CD8-positive, alpha-beta memory T cell (primary cell): ENCODE data around the gene CBARP. TPM values are rescaled to one million over a fixed set of nuclear protein-coding genes. Genes with fewer than 3 reads are reported as not detected.

ENCODE experiments used
- CTCF ChIA-PET: fragments of 350-600 bp; sonication (Branson Sonifier 250); formaldehyde crosslinking; loops from one replicate; lab custom pipeline; 2021; ENCODE audit warnings: antibody characterized with exemption; lab: Charles Lee
- POLR2A ChIA-PET: fragments of 350-600 bp; sonication (Branson Sonifier 250); formaldehyde crosslinking; loops from one replicate; lab custom pipeline; 2021; ENCODE audit warnings: antibody characterized with exemption; lab: Charles Lee
- DNase-seq, 5 donors: peaks; one replicate each; pipeline versions ENCODE4 v3.0.0 to v3.0.0-alpha.2; 2020 to 2022; ENCODE audit warnings: mixed read lengths in 1 of 5
- H3K27ac ChIP-seq: one replicate; pipeline ENCODE4 v1.7.0; 2013; ENCODE audit warnings: low read depth, mild to moderate bottlenecking, low read length, moderate library complexity
- H3K27me3 ChIP-seq: 2 replicates; pipeline ENCODE4 v1.7.0; 2013; ENCODE audit warnings: low read length, mild to moderate bottlenecking; ENCODE audit not compliant: insufficient read depth, poor library complexity, severe bottlenecking
- H3K36me3 ChIP-seq: 2 replicates; pipeline ENCODE4 v1.7.0; 2013; ENCODE audit warnings: mild to moderate bottlenecking, low read length, moderate library complexity; ENCODE audit not compliant: insufficient read depth
- H3K4me1 ChIP-seq: 2 replicates; pipeline ENCODE4 v1.7.0; 2013; ENCODE audit warnings: mild to moderate bottlenecking, low read length, moderate library complexity; ENCODE audit not compliant: insufficient read depth
- H3K4me3 ChIP-seq: 2 replicates; pipeline ENCODE4 v1.7.0; 2013; ENCODE audit warnings: mild to moderate bottlenecking, low read length
- H3K9me3 ChIP-seq: 2 replicates; pipeline ENCODE4 v1.7.0; 2013; ENCODE audit warnings: mild to moderate bottlenecking, low read length
- H3K27ac Mint-ChIP-seq, 8 donors: one replicate each; pipeline ENCODE4 v1.8.0; 2020 to 2021; ENCODE audit warnings: mixed read lengths in 8 of 8, mild to moderate bottlenecking in 6 of 8, inconsistent platforms in 3 of 8, moderate library complexity in 3 of 8
- H3K27me3 Mint-ChIP-seq, 2 donors: one replicate each; pipeline ENCODE4 v1.8.0; 2020 to 2021; ENCODE audit warnings: mixed read lengths in 2 of 2, mild to moderate bottlenecking in 1 of 2, moderate library complexity in 1 of 2
- H3K36me3 Mint-ChIP-seq, 3 donors: one replicate each; pipeline ENCODE4 v1.8.0; 2020 to 2021; ENCODE audit warnings: mixed read lengths in 3 of 3, inconsistent platforms in 1 of 3, mild to moderate bottlenecking in 1 of 3
- H3K4me1 Mint-ChIP-seq, 3 donors: one replicate each; pipeline ENCODE4 v1.8.0; 2020 to 2021; ENCODE audit warnings: mixed read lengths in 3 of 3, inconsistent platforms in 1 of 3, mild to moderate bottlenecking in 1 of 3
- H3K4me3 Mint-ChIP-seq, 7 donors: one replicate each; pipeline ENCODE4 v1.8.0; 2020 to 2021; ENCODE audit warnings: mixed read lengths in 7 of 7, mild to moderate bottlenecking in 6 of 7, moderate library complexity in 4 of 7, inconsistent platforms in 2 of 7
- H3K9me3 Mint-ChIP-seq, 5 donors: one replicate each; pipeline ENCODE4 v1.8.0; 2020 to 2022; ENCODE audit warnings: mixed read lengths in 5 of 5, mild to moderate bottlenecking in 3 of 5, moderate library complexity in 2 of 5, inconsistent platforms in 1 of 5
- polyA plus RNA-seq: library from polyadenylated mRNA; unstranded; fragments of 300-500 nt; fragmentation: Illumina TruSeq; gene quantifications from one replicate; pipeline ENCODE4 v1.2.3, GENCODE V29; 2021
- total RNA-seq, 2 experiments: library from RNA; stranded (reverse); gene quantifications; one replicate each; pipeline ENCODE4 v1.2.3, GENCODE V29; 2021

The CBARP gene
- total and polyA plus RNA-seq, 3 experiments from 2014 or later = 0.22 to 0.80 TPM; not detected in 1

- no peaks in the 10 kb centered on the region for H3K9me3 ChIP-seq
- H3K27me3 ChIP-seq = no peaks in the 10 kb centered on the region
- H3K36me3 Mint-ChIP-seq = peaks cover 3 to 19% (median 3%) of the 10 kb centered on the region in 3 donors
- H3K27ac ChIP-seq = peak overlapping the region; percentile 73
- peak overlapping the region; percentile 41 to 88 (median 68) for H3K4me3 Mint-ChIP-seq
- POLR2A ChIA-PET = interaction anchor here (0.5 to 5.0 kb wide), 10 partner anchors 9 to 198 kb away, joined by 3 to 280 read pairs (median 7); partner anchors contain the start of genes ATP5F1D and FAM174C
- peaks cover 64% of the 10 kb centered on the region for H3K4me1 ChIP-seq
- peaks cover 6% of the 10 kb centered on the region for H3K36me3 ChIP-seq
- peaks cover 45 to 76% (median 48%) of the 10 kb centered on the region in 3 donors for H3K4me1 Mint-ChIP-seq
- H3K9me3 Mint-ChIP-seq = no peaks in the 10 kb centered on the region
- peaks cover 0 to 4% of the 10 kb centered on the region in 2 donors for H3K27me3 Mint-ChIP-seq
- H3K27ac Mint-ChIP-seq = peak overlapping the region; percentile 76 to 96 (median 81)
- H3K4me3 ChIP-seq = peak overlapping the region; percentile 62
- peak; percentile 74 to 92 (median 86) for DNase-seq
- CTCF ChIA-PET = interaction anchor here (0.8 to 10.3 kb wide), 16 partner anchors 9 to 359 kb away, joined by 3 to 484 read pairs (median 4); partner anchors contain the start of genes ATP5F1D, CNN2, FAM174C and NDUFS7
These were observed 28.5 kb upstream of the CBARP start for GRCh38 chr19:1266129-1266915.

DNA sequence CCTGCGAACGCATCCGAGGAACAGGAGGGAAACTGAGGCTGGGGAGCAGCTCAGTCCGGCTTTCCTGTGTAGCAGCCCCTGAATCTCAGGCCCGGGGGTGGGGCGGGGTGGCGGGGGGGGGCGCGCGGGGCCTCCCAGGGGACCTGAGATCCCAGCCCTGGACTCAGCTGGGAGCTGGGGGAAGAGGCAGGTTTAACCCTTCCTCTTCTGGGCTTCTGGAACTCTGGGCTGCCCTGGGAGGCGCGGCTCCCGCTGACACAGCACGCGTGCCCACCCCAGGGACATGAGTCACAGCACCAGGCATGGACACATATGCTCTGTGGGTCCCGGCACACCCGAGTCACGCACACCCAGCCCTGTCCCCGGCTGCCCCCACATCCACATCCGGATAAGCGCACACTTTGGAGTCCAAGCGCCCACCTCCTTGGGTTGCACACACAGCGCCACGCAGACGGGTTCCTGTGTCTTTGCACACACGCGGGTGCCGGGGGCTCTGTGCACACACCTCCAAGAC, 27.9 kb upstream of the CBARP start:
- Histone ChIP-seq H3K27me3 (no peaks in the 10 kb centered on the region), H3K36me3 (no peaks in the 10 kb centered on the region), H3K9me3 (no peaks in the 10 kb centered on the region), H3K4me1 (peaks cover 59% of the 10 kb centered on the region), H3K4me3 (peak overlapping the region; percentile 62), H3K27ac (peak overlapping the region; percentile 73)
- DNase-seq = peak in 4 of 5 donors; percentile 38 to 85 (median 42)
- peak overlapping the region; percentile 33 to 96 (median 80) for H3K27ac Mint-ChIP-seq
- peak overlapping the region; percentile 38 to 88 (median 68) for H3K4me3 Mint-ChIP-seq
- peaks cover 3 to 13% (median 3%) of the 10 kb centered on the region in 3 donors for H3K36me3 Mint-ChIP-seq
- ChIA-PET POLR2A (interaction anchor here (1.8 to 5.0 kb wide), 4 partner anchors 10 to 21 kb away, joined by 7 to 280 read pairs (median 37); partner anchors contain the start of gene FAM174C), CTCF (interaction anchor here (1.1 to 10.3 kb wide), 7 partner anchors 10 to 240 kb away, joined by 3 to 484 read pairs (median 8); partner anchors contain the start of genes ATP5F1D, CNN2 and FAM174C)
- H3K9me3 Mint-ChIP-seq = no peaks in the 10 kb centered on the region
- H3K4me1 Mint-ChIP-seq = peaks cover 40 to 74% (median 43%) of the 10 kb centered on the region in 3 donors
- peaks cover 0 to 4% of the 10 kb centered on the region in 2 donors for H3K27me3 Mint-ChIP-seq

GRCh38 chr19:1264801-1265614, 27.2 kb upstream of the CBARP start:
- Mint-ChIP-seq H3K4me3 (peak overlapping the region; percentile 16 to 84 (median 52)), H3K27ac (peak overlapping the region in 7 of 8 donors; percentile 68 to 91 (median 86)), H3K27me3 (peaks cover 0 to 2% of the 10 kb centered on the region in 2 donors), H3K9me3 (no peaks in the 10 kb centered on the region), H3K36me3 (peaks cover under 1 to 6% (median under 1%) of the 10 kb centered on the region in 3 donors), H3K4me1 (peaks cover 34 to 72% (median 37%) of the 10 kb centered on the region in 3 donors)
- peak overlapping the region; percentile 4 for H3K27ac ChIP-seq
- peaks cover 59% of the 10 kb centered on the region for H3K4me1 ChIP-seq
- DNase-seq = no peak
- no peaks in the 10 kb centered on the region for H3K9me3 ChIP-seq
- H3K4me3 ChIP-seq = no peak overlapping the region
- CTCF ChIA-PET = interaction anchor here (1.5 to 10.3 kb wide), 3 partner anchors 10 to 188 kb away, joined by 11 to 484 read pairs (median 99); partner anchors contain the start of gene ATP5F1D
- H3K36me3 ChIP-seq = no peaks in the 10 kb centered on the region
- H3K27me3 ChIP-seq = no peaks in the 10 kb centered on the region
- POLR2A ChIA-PET = interaction anchor here (1.8 to 5.0 kb wide), 3 partner anchors 10 to 20 kb away, joined by 7 to 280 read pairs (median 56); no protein-coding TSS in a partner anchor

GRCh38 chr19:1263188-1263587, 25.4 kb upstream of the CBARP start:
- Histone ChIP-seq H3K4me1 (peaks cover 67% of the 10 kb centered on the region), H3K4me3 (no peak overlapping the region), H3K9me3 (no peaks in the 10 kb centered on the region), H3K36me3 (peaks cover under 1% of the 10 kb centered on the region), H3K27ac (no peak overlapping the region), H3K27me3 (no peaks in the 10 kb centered on the region)
- Mint-ChIP-seq H3K27ac (peak overlapping the region; percentile 61 to 91 (median 73)), H3K4me1 (peaks cover 43 to 77% (median 47%) of the 10 kb centered on the region in 3 donors), H3K9me3 (no peaks in the 10 kb centered on the region), H3K36me3 (peaks cover 0 to 11% (median 0%) of the 10 kb centered on the region in 3 donors), H3K4me3 (peak overlapping the region; percentile 17 to 65 (median 39)), H3K27me3 (peaks cover 0 to 5% of the 10 kb centered on the region in 2 donors)
- CTCF ChIA-PET = interaction anchor here (1.0 to 10.3 kb wide), 3 partner anchors 10 to 19 kb away, joined by 3 to 484 read pairs (median 5); partner anchors contain the start of gene ATP5F1D
- POLR2A ChIA-PET = interaction anchor here (0.6 to 1.9 kb wide), 2 partner anchors 17 to 19 kb away, joined by 6 read pairs; no protein-coding TSS in a partner anchor
- DNase-seq = no peak

GRCh38 chr19:1262623-1263123, 24.9 kb upstream of the CBARP start:
- no peaks in the 10 kb centered on the region for H3K9me3 Mint-ChIP-seq
- peak overlapping the region; percentile 52 to 91 (median 75) for H3K27ac Mint-ChIP-seq
- peaks cover 49 to 77% (median 49%) of the 10 kb centered on the region in 3 donors for H3K4me1 Mint-ChIP-seq
- Histone ChIP-seq H3K27me3 (no peaks in the 10 kb centered on the region), H3K9me3 (no peaks in the 10 kb centered on the region), H3K4me3 (no peak overlapping the region), H3K4me1 (peaks cover 67% of the 10 kb centered on the region), H3K27ac (peak overlapping the region; percentile 98), H3K36me3 (peaks cover 5% of the 10 kb centered on the region)
- H3K27me3 Mint-ChIP-seq = peaks cover 0 to 5% of the 10 kb centered on the region in 2 donors
- peaks cover 0 to 17% (median under 1%) of the 10 kb centered on the region in 3 donors for H3K36me3 Mint-ChIP-seq
- peak overlapping the region in 6 of 7 donors; percentile 23 to 65 (median 47) for H3K4me3 Mint-ChIP-seq
- DNase-seq = no peak
- POLR2A ChIA-PET = interaction anchor here (0.6 to 1.9 kb wide), 3 partner anchors 9 to 19 kb away, joined by 6 to 8 read pairs (median 6); no protein-coding TSS in a partner anchor
- CTCF ChIA-PET = interaction anchor here (1.0 to 10.3 kb wide), 4 partner anchors 11 to 63 kb away, joined by 3 to 484 read pairs (median 3); partner anchors contain the start of gene ATP5F1D

DNA sequence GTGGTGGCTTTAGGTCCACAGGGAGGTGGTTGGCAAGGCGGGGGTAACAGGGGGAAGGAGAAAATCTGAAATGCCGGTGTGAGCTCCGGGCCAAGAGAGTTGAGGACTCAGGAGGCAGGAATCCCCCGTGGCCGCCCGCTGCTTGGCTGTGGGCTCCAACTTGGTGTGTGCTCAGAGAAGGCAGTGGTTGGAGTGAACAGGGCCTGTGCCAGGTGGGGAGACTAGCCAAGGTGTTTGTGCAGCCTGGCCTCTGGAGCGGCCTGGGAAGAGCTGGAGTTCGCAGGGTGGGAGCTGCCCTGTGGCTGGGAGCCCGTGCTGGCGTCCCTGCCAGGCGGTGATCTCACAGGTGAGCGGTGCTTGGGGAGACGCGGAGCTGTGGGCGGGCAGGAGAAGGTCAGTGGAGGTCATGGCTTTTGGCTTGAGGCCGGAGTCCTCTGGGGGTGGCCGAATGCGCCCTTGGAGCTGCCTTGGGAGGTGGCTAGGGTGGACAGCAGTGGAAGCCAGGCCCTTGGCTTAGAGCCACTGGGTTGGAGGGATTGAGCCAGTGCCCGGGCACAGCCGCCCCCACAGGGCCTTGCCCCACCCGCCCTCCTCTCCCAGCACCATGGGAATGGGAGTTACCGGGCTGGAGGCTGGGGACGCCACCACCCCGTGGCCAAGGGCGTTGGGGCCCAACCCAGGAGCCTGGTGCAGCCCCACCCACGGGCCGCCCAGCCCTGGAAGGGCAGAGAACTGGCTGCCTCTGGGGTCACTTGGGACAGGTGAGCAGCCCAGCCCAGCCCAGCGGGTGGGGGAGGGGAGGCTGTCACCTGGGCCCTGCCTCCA, 24.2 kb upstream of the CBARP start:
- H3K4me3 Mint-ChIP-seq = peak overlapping the region; percentile 89 to 96 (median 92)
- H3K27ac Mint-ChIP-seq = peak overlapping the region; percentile 98 to 100 (median 100)
- DNase-seq = peak; percentile 44 to 69 (median 51)
- H3K9me3 Mint-ChIP-seq = no peaks in the 10 kb centered on the region
- ChIA-PET POLR2A (interaction anchor here (1.0 to 2.0 kb wide), 6 partner anchors 9 to 18 kb away, joined by 3 to 8 read pairs (median 6); partner anchors contain the start of gene FAM174C), CTCF (interaction anchor here (1.0 to 10.3 kb wide), 5 partner anchors 9 to 62 kb away, joined by 3 to 484 read pairs (median 3); partner anchors contain the start of gene ATP5F1D)
- peaks cover 47 to 76% (median 49%) of the 10 kb centered on the region in 3 donors for H3K4me1 Mint-ChIP-seq
- H3K4me1 ChIP-seq = peaks cover 66% of the 10 kb centered on the region
- H3K27me3 ChIP-seq = no peaks in the 10 kb centered on the region
- H3K4me3 ChIP-seq = peak overlapping the region; percentile 95
- peak overlapping the region; percentile 98 for H3K27ac ChIP-seq
- peaks cover 4 to 21% (median 4%) of the 10 kb centered on the region in 3 donors for H3K36me3 Mint-ChIP-seq
- peaks cover 8% of the 10 kb centered on the region for H3K36me3 ChIP-seq
- H3K9me3 ChIP-seq = no peaks in the 10 kb centered on the region
- peaks cover 0 to 5% of the 10 kb centered on the region in 2 donors for H3K27me3 Mint-ChIP-seq
